Measurements from ENCODE around the gene TYK2. TPM values are rescaled to one million over a fixed set of nuclear protein-coding genes. Genes with fewer than 3 reads are reported as not detected.
"Not testable (repeated sequence)": the region's sequence is repeated elsewhere in the genome, so short reads cannot be mapped to it uniquely, and the experiment has no call there.

The TYK2 gene
- total RNA-seq, 4 donors from 2014 or later = 50.5 to 71.6 (median 65.9) TPM

- Histone ChIP-seq H3K9me3 (no peaks in the 10 kb centered on the region), H3K4me1 (peaks cover 5 to 19% (median 12%) of the 10 kb centered on the region in 4 donors), H3K36me3 (peaks cover 20 to 74% (median 67%) of the 10 kb centered on the region in 4 donors), H3K27ac (replicated peaks in 1 of 4) (no peak overlapping the region), H3K27me3 (no peaks in the 10 kb centered on the region), H3K4me3 (no peak overlapping the region)
- no peak for DNase-seq (ENCODE audit: extremely low spot score)
- WGBS = 80% methylated on average over 5 of the region's 5 CpGs
- intact Hi-C loops (cut with DNase I) = no loop called here
- TF ChIP-seq EP300 (IDR thresholded peaks at IDR 0.05) (no peak), CTCF (IDR thresholded peaks at IDR 0.05) (no peak), POLR2AphosphoS5 (IDR thresholded peaks at IDR 0.05) (no peak), POLR2A (IDR thresholded peaks at IDR 0.05; ENCODE audit: low read depth) (no peak)
Measured at GRCh38 chr19:10374931-10375330, 5.4 kb downstream of the TYK2 start.

GRCh38 chr19:10372690-10373089 is 7.7 kb downstream of the TYK2 start:
- DNase-seq (ENCODE audit: extremely low spot score) = no peak
- TF ChIP-seq CTCF (IDR thresholded peaks at IDR 0.05) (no peak), EP300 (IDR thresholded peaks at IDR 0.05) (no peak), POLR2AphosphoS5 (IDR thresholded peaks at IDR 0.05) (no peak), POLR2A (IDR thresholded peaks at IDR 0.05; ENCODE audit: low read depth) (no peak)
- intact Hi-C loops (cut with DNase I) = no loop called here
- Histone ChIP-seq H3K4me1 (no peaks in the 10 kb centered on the region), H3K27ac (replicated peaks in 1 of 4) (no peak overlapping the region), H3K4me3 (no peak overlapping the region), H3K9me3 (no peaks in the 10 kb centered on the region), H3K36me3 (peaks cover 26 to 87% (median 78%) of the 10 kb centered on the region in 4 donors), H3K27me3 (no peaks in the 10 kb centered on the region)
- WGBS = 89% methylated on average over 3 of the region's 3 CpGs

- intact Hi-C loops (cut with DNase I) = no loop called here
- TF ChIP-seq CTCF (IDR thresholded peaks at IDR 0.05) (no peak), POLR2AphosphoS5 (IDR thresholded peaks at IDR 0.05) (no peak), POLR2A (IDR thresholded peaks at IDR 0.05; ENCODE audit: low read depth) (no peak), EP300 (IDR thresholded peaks at IDR 0.05) (no peak)
Measured at GRCh38 chr19:10368101-10368803, 12.1 kb downstream of the TYK2 start.

GRCh38 chr19:10366950-10367512 is 13.3 kb downstream of the TYK2 start:
- peaks cover 70 to 100% (median 95%) of the 10 kb centered on the region in 4 donors for H3K36me3 ChIP-seq
- H3K9me3 ChIP-seq; H3K27me3 ChIP-seq; H3K4me3 ChIP-seq; intact Hi-C loops (cut with DNase I); DNase-seq (ENCODE audit: extremely low spot score); H3K27ac ChIP-seq (replicated peaks in 1 of 4); H3K4me1 ChIP-seq: not testable (repeated sequence)
- WGBS = 94% methylated on average over 4 of the region's 4 CpGs

More at GRCh38 chr19:10368101-10368803, 12.1 kb downstream of the TYK2 start:
- DNase-seq (ENCODE audit: extremely low spot score) = no peak
- WGBS = 94% methylated on average over 13 of the region's 15 CpGs
- H3K4me1 ChIP-seq = no peaks in the 10 kb centered on the region
- no peaks in the 10 kb centered on the region for H3K9me3 ChIP-seq
- no peak overlapping the region for H3K27ac ChIP-seq (replicated peaks in 1 of 4)
- no peaks in the 10 kb centered on the region for H3K27me3 ChIP-seq
- peaks cover 62 to 97% (median 94%) of the 10 kb centered on the region in 4 donors for H3K36me3 ChIP-seq
- H3K4me3 ChIP-seq = no peak overlapping the region

GRCh38 chr19:10365518-10365917 is 14.9 kb downstream of the TYK2 start:
- no peak for DNase-seq (ENCODE audit: extremely low spot score)
- Histone ChIP-seq H3K27me3 (no peaks in the 10 kb centered on the region), H3K27ac (replicated peaks in 1 of 4) (no peak overlapping the region), H3K36me3 (peaks cover 66 to 100% (median 96%) of the 10 kb centered on the region in 4 donors), H3K9me3 (no peaks in the 10 kb centered on the region), H3K4me3 (no peak overlapping the region), H3K4me1 (no peaks in the 10 kb centered on the region)
- intact Hi-C loops (cut with DNase I) = no loop called here
- 94% methylated on average over 22 of the region's 23 CpGs for WGBS
- TF ChIP-seq EP300 (IDR thresholded peaks at IDR 0.05) (no peak), CTCF (IDR thresholded peaks at IDR 0.05) (no peak), POLR2A (IDR thresholded peaks at IDR 0.05; ENCODE audit: low read depth) (no peak), POLR2AphosphoS5 (IDR thresholded peaks at IDR 0.05) (no peak)
